AG09309 (cell line): ENCODE data around the gene EZH2.

Experiments used
- DNase-seq: peaks from one replicate; pipeline ENCODE4 v3.0.0-alpha.2; 2010; ENCODE audit warnings: low read depth
- H3K4me3 ChIP-seq: 2 replicates; pipeline ENCODE4 v1.5.1; 2011; ENCODE audit warnings: mild to moderate bottlenecking, low read depth, low read length, moderate library complexity; ENCODE audit not compliant: control insufficient read depth
- CTCF ChIP-seq: IDR thresholded peaks from 2 replicates; pipeline ENCODE4 v1.5.1; 2011; ENCODE audit warnings: mild to moderate bottlenecking, low read depth, low read length, inconsistent platforms; ENCODE audit not compliant: insufficient read depth, control insufficient read depth; ENCODE audit errors: missing control alignments

Gene EZH2

GRCh38 chr7:148835854-148836253 lies 48.2 kb downstream of the EZH2 start:
- TF ChIP-seq CTCF: no peak
- DNase-seq: no peak
- no peak overlapping the region for H3K4me3 ChIP-seq

DNA sequence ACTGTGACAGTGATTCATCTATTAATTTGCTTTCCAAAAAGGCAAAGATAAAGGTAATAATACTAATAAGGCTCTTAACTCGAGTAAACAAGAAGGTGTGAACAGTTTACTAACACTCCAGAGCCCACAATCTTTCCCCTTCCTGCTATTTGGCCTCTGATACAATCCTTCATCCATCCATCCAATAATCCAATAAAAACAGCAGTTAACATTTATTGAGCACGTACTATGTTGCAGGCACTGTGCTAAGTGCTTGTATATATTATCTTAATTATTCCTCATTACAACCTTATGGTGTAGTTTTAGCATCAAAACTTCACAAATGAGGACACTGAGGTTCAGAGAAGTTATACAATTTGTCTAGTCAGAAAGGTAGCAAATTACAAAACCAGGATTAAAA lies 49.5 kb downstream of the EZH2 start:
- H3K4me3 ChIP-seq: no peak overlapping the region
- TF ChIP-seq CTCF: no peak
- DNase-seq: no peak

DNA sequence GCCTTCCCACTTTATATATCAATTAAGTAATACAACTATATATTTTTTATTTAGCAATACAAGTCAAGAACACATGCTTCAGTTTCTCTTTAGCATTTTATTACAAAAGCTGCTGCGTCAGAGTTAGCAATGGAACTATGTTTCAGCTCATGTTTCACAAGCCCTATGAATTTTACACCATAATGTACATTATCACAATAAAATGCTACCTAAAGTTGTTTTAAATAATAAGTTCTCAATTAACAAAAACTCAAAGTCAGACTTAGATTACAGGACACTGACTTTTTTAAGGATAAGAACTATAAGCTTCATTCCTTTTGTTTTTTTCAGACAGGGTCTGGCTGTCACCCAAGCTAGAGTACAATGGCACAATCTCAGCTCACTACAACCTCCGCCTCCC lies 52.3 kb downstream of the EZH2 start:
- H3K4me3 ChIP-seq: no peak overlapping the region
- no peak for DNase-seq

GRCh38 chr7:148830897-148831692 lies 53.0 kb downstream of the EZH2 start:
- TF ChIP-seq CTCF: no peak
- no peak for DNase-seq

More for the DNA sequence above, 52.3 kb downstream of the EZH2 start:
- no peak for TF ChIP-seq CTCF

GRCh38 chr7:148828965-148829364 lies 55.1 kb downstream of the EZH2 start:
- TF ChIP-seq CTCF: no peak
- no peak for DNase-seq
- no peak overlapping the region for H3K4me3 ChIP-seq

More at GRCh38 chr7:148830897-148831692, 53.0 kb downstream of the EZH2 start:
- no peak overlapping the region for H3K4me3 ChIP-seq

- DNase-seq: no peak
- H3K4me3 ChIP-seq: no peak overlapping the region
- TF ChIP-seq CTCF: no peak
Observed at GRCh38 chr7:148825338-148825737, 58.8 kb downstream of the EZH2 start.
